HepG2 (cell line): ENCODE measurements around the gene ABCC3. TPM values are rescaled to one million over a fixed set of nuclear protein-coding genes. Genes with fewer than 3 reads are reported as not detected.

Experiments
- ARNT ChIP-seq: fragments of 450-650 bp; IDR thresholded peaks from 2 replicates; pipeline ENCODE4 v1.6.1; 2017
- ARNTL ChIP-seq: sonication (generic); formaldehyde crosslinking; IDR thresholded peaks from 2 replicates; pipeline ENCODE4 v1.4.0; 2020; ENCODE audit warnings: mild to moderate bottlenecking, missing genetic modification reagents
- BATF2 ChIP-seq: sonication (generic); formaldehyde crosslinking; IDR thresholded peaks from 2 replicates; pipeline ENCODE4 v1.8.0; 2022; ENCODE audit warnings: mild to moderate bottlenecking, missing genetic modification reagents, moderate library complexity
- BHLHE40 ChIP-seq: IDR thresholded peaks from 2 replicates; pipeline ENCODE4 v1.6.1; 2011; ENCODE audit warnings: low read length, improper control_type of control experiment
- HDAC1 ChIP-seq: sonication (generic); formaldehyde crosslinking; IDR thresholded peaks from 2 replicates; pipeline ENCODE4 v1.5.1; 2020; ENCODE audit warnings: mild to moderate bottlenecking, missing genetic modification reagents
- HMG20A ChIP-seq: IDR thresholded peaks from 2 replicates; pipeline ENCODE4 v1.6.1; 2016; ENCODE audit warnings: borderline replicate concordance
- HNF4G ChIP-seq, 2 experiments: sonication (generic) in 1 of 2; formaldehyde crosslinking in 1 of 2; IDR thresholded peaks; 2 replicates each; pipeline versions ENCODE4 v1.4.0 to v1.6.1; 2011 to 2020; ENCODE audit warnings: borderline replicate concordance in 2 of 2, low read depth in 2 of 2, mild to moderate bottlenecking in 2 of 2, low read length in 1 of 2, missing genetic modification reagents in 1 of 2, moderate library complexity in 1 of 2
- IRF2 ChIP-seq: IDR thresholded peaks from 2 replicates; pipeline ENCODE4 v1.6.1; 2018; ENCODE audit warnings: missing genetic modification reagents, missing compliant biosample characterization
- NAIF1 ChIP-seq: sonication (generic); formaldehyde crosslinking; IDR thresholded peaks from 2 replicates; pipeline ENCODE4 v1.5.0; 2020; ENCODE audit warnings: mild to moderate bottlenecking, missing genetic modification reagents, borderline replicate concordance
- NR2F6 ChIP-seq, 2 experiments: IDR thresholded peaks; 2 replicates each; pipeline ENCODE4 v1.6.1; 2016; ENCODE audit warnings: antibody characterized with exemption in 1 of 2, mild to moderate bottlenecking in 1 of 2
- PBX2 ChIP-seq: IDR thresholded peaks from 2 replicates; pipeline ENCODE4 v1.6.1; 2016; ENCODE audit warnings: control low read depth
- SALL1 ChIP-seq: sonication (generic); formaldehyde crosslinking; IDR thresholded peaks from 2 replicates; pipeline ENCODE4 v1.8.0; 2022; ENCODE audit warnings: mild to moderate bottlenecking, missing genetic modification reagents
- SOX13 ChIP-seq, 3 experiments: fragments of 450-650 bp in 1 of 3; sonication (generic) in 1 of 3; formaldehyde crosslinking in 1 of 3; IDR thresholded peaks in 2 of 3; conservative IDR thresholded peaks in 1 of 3; 2 replicates each; pipeline versions ENCODE4 v1.5.0 to v1.6.1; 2016 to 2020; ENCODE audit warnings: antibody characterized with exemption in 1 of 3, mild to moderate bottlenecking in 1 of 3, missing compliant biosample characterization in 1 of 3, missing genetic modification reagents in 1 of 3, moderate library complexity in 1 of 3
- TGIF2 ChIP-seq: IDR thresholded peaks from 2 replicates; pipeline ENCODE4 v1.6.1; 2016; ENCODE audit warnings: control low read depth, missing compliant biosample characterization
- YEATS2 ChIP-seq: sonication (generic); formaldehyde crosslinking; IDR thresholded peaks from 2 replicates; pipeline ENCODE4 v1.4.0; 2020; ENCODE audit warnings: missing genetic modification reagents, borderline replicate concordance
- ZBTB33 ChIP-seq: sonication (generic); formaldehyde crosslinking; IDR thresholded peaks from 2 replicates; pipeline ENCODE4 v1.4.0; 2020; ENCODE audit warnings: missing genetic modification reagents
- ZEB1 ChIP-seq: IDR thresholded peaks from 2 replicates; pipeline ENCODE4 v1.6.1; 2012; ENCODE audit warnings: mild to moderate bottlenecking, low read depth, inconsistent platforms; ENCODE audit not compliant: insufficient replicate concordance
- ZNF17 ChIP-seq: sonication (generic); formaldehyde crosslinking; IDR thresholded peaks from 2 replicates; pipeline ENCODE4 v1.5.0; 2020; ENCODE audit warnings: mild to moderate bottlenecking, missing genetic modification reagents
- ZNF441 ChIP-seq: sonication (generic); formaldehyde crosslinking; IDR thresholded peaks from 2 replicates; pipeline ENCODE4 v1.7.0; 2021; ENCODE audit warnings: missing genetic modification reagents, borderline replicate concordance
- ZNF552 ChIP-seq: sonication (generic); formaldehyde crosslinking; IDR thresholded peaks from 2 replicates; pipeline ENCODE4 v1.9.0; 2022; ENCODE audit warnings: missing genetic modification reagents, mild to moderate bottlenecking, borderline replicate concordance
- polyA plus RNA-seq, 8 experiments: library from polyadenylated mRNA; depleted of rRNA in 3 of 8; stranded (reverse) in 7 of 8; unstranded in 1 of 8; fragments of >200 nt; fragmentation: Illumina TruSeq in 4 of 8; extraction: Trizol in 4 of 8; gene quantifications; 2 replicates each; pipeline versions ENCODE4 v1.2.1 to v1.2.3, GENCODE V29; 2011 to 2016; ENCODE audit warnings: low read depth in 4 of 8, missing spikeins in 1 of 8, mixed read lengths in 1 of 8; ENCODE audit not compliant: insufficient read depth in 1 of 8
- total RNA-seq, 5 experiments: library from RNA; depleted of rRNA; stranded (reverse); fragments of >200 nt; fragmentation: Illumina TruSeq; extraction: Trizol; gene quantifications; 2 replicates each; pipeline ENCODE4 v1.2.3, GENCODE V29; 2016; ENCODE audit warnings: low read depth in 1 of 5
- TF ChIP-seq, protein P1 (sequence below): IDR thresholded peaks from 2 replicates; pipeline ENCODE4 v1.6.1; 2016; ENCODE audit warnings: missing compliant biosample characterization, missing genetic modification reagents, borderline replicate concordance
- TF ChIP-seq, protein P2 (sequence below): sonication (generic); formaldehyde crosslinking; IDR thresholded peaks from 2 replicates; pipeline ENCODE4 v1.4.0; 2020; ENCODE audit warnings: missing genetic modification reagents; ENCODE audit errors: not compliant biosample characterization

Gene ABCC3
- total and polyA plus RNA-seq, 2 of the 13 experiments (the other 11 are each of a cell fraction or from before 2014, with no cell fraction given) = 25.2 to 50.7 TPM

GRCh38 chr17:50663812-50664374 is 29.2 kb downstream of the ABCC3 start (continued):
- TF ChIP-seq, protein P1, sequence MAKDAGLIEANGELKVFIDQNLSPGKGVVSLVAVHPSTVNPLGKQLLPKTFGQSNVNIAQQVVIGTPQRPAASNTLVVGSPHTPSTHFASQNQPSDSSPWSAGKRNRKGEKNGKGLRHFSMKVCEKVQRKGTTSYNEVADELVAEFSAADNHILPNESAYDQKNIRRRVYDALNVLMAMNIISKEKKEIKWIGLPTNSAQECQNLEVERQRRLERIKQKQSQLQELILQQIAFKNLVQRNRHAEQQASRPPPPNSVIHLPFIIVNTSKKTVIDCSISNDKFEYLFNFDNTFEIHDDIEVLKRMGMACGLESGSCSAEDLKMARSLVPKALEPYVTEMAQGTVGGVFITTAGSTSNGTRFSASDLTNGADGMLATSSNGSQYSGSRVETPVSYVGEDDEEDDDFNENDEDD (CRISPR knock-in tag) = peak; percentile 49; the same call in 1 of the 2 replicates
- no peak for TF ChIP-seq SOX13 (IDR thresholded peaks at IDR 0.05)
- TF ChIP-seq SOX13 (CRISPR knock-in tag; conservative IDR thresholded peaks at IDR 0.05 in 1 of 2, IDR thresholded peaks at IDR 0.05 in 1 of 2) = peak in 1 of 2 experiments; percentile 21; a peak in 1 of 4 replicates
- no peak for TF ChIP-seq NAIF1 (CRISPR knock-in tag)
- TF ChIP-seq TGIF2 (CRISPR knock-in tag) = peak; percentile 38; the same call in 1 of the 2 replicates
- TF ChIP-seq, protein P2, sequence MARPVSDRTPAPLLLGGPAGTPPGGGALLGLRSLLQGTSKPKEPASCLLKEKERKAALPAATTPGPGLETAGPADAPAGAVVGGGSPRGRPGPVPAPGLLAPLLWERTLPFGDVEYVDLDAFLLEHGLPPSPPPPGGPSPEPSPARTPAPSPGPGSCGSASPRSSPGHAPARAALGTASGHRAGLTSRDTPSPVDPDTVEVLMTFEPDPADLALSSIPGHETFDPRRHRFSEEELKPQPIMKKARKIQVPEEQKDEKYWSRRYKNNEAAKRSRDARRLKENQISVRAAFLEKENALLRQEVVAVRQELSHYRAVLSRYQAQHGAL (CRISPR knock-in tag) = no peak
- no peak for TF ChIP-seq ZNF552
- TF ChIP-seq ZNF17 (CRISPR knock-in tag) = no peak
- no peak for TF ChIP-seq HNF4G (IDR thresholded peaks at IDR 0.05; ENCODE audit: borderline replicate concordance, low read depth, low read length)
- peak; percentile 81; the same call in 1 of the 2 replicates for TF ChIP-seq HNF4G (CRISPR knock-in tag; IDR thresholded peaks at IDR 0.05; ENCODE audit: borderline replicate concordance, low read depth)
- TF ChIP-seq HDAC1 (CRISPR knock-in tag) = peak; percentile 82
- TF ChIP-seq NR2F6 (IDR thresholded peaks at IDR 0.05) = peak; percentile 78
- peak; percentile 86 for TF ChIP-seq NR2F6 (CRISPR knock-in tag; IDR thresholded peaks at IDR 0.05)
- TF ChIP-seq ARNTL (CRISPR knock-in tag) = peak; percentile 36; the same call in 1 of the 2 replicates
- TF ChIP-seq ARNT = no peak
- TF ChIP-seq BATF2 (CRISPR knock-in tag) = no peak
- TF ChIP-seq HMG20A (CRISPR knock-in tag) = peak; percentile 57; the same call in 1 of the 2 replicates
- TF ChIP-seq ZBTB33 (CRISPR knock-in tag) = peak; percentile 99
- TF ChIP-seq BHLHE40 = peak; percentile 59; the same call in 1 of the 2 replicates
- peak; percentile 32; the same call in 1 of the 2 replicates for TF ChIP-seq PBX2 (CRISPR knock-in tag)
- TF ChIP-seq YEATS2 = peak; percentile 56; the same call in 1 of the 2 replicates
- TF ChIP-seq ZEB1 = no peak
- peak; percentile 27; the same call in 1 of the 2 replicates for TF ChIP-seq ZNF441
- peak; percentile 88 for TF ChIP-seq SALL1
- peak; percentile 75; the same call in 1 of the 2 replicates for TF ChIP-seq IRF2 (CRISPR knock-in tag)
